HG03175 (cell line): ENCODE measurements around the gene RAD54L.

ENCODE experiments used
- ATAC-seq: cut with Tn5 transposase; IDR thresholded peaks from one replicate; pipeline ENCODE4 v1.9.1; 2021; ENCODE audit warnings: mild to moderate bottlenecking, moderate library complexity; ENCODE audit not compliant: unreplicated experiment

The RAD54L gene

DNA sequence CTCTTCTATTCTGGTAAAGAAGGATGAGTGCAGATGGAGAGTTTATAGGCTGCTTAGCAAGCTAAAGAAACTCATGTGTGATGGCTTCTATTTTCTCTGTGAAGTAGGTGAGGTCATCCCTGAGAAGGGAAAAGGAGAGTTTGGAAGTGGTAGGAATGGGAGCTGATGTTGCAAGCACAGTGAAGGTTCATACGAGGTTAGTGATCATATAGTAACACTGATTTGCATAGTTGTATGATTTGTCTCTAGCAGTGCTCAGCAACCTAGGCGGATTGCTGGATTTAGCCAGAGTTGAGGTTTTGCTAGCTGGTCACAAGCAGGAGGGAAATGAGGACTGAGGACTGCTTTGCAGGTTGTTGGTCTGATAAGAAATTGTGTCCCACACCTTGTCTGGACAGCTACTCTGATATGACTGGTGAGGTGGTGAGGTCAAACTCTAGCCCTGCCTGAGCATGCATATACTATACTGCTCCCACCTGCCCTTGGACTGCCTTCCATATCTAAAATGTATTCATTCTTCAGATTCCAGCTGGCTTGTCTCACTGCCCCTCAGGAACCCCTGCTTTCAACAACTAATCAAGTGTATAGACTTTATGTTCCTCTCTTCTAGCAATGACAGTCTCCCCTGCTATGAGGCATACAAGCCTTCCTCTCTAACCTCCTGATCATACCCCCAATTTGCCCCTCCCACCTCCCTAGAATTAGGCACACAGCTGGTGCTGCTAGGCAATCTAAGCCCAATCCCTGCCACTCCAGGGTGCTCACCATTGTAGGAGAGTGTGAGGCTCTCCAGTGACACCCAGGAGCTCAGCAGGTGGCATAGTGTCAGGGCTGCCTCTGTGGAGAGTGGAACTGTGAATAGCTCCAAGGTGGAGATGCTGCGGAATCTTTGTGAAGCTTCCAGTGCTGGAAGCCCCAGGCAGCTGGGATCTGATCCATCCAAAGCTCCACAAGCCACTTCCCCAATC is 37.3 kb downstream of the RAD54L start:
- no peak for ATAC-seq

DNA sequence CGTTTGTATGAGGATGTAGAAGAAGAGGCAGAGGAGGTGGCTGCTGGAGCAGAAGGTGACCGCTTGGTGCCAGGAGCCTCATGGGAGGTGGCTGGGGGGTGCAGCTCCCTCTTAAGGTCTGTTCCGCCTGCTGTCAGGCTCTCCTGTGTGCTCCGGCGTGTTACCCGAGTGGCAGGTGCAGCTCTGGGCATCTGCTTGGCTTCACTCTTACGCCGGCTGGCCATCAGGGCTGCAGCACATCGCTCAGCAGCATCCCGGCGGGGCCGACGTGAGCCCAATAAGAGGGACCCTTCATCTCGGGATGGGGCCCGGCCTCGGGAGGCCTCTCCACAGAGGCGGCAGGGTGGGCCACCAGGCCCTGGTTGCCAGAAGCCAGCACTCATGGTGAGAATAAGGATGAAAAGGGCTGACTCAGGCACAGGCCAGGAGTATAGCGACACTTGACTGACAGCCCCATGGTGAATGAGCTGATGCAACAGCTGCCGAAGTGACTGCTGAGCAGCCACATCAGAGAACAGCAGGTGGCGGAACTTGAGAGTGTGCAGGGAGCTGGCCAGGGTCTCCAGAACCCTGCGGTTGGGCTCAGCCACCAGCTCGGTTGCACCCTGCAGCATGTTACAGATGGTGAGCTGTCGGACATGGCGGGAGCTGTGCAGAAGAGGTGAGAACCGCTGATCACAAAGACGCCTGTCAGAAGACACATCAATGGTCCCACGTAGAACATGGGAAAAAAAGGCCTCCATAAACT is 38.3 kb downstream of the RAD54L start:
- no peak for ATAC-seq

DNA sequence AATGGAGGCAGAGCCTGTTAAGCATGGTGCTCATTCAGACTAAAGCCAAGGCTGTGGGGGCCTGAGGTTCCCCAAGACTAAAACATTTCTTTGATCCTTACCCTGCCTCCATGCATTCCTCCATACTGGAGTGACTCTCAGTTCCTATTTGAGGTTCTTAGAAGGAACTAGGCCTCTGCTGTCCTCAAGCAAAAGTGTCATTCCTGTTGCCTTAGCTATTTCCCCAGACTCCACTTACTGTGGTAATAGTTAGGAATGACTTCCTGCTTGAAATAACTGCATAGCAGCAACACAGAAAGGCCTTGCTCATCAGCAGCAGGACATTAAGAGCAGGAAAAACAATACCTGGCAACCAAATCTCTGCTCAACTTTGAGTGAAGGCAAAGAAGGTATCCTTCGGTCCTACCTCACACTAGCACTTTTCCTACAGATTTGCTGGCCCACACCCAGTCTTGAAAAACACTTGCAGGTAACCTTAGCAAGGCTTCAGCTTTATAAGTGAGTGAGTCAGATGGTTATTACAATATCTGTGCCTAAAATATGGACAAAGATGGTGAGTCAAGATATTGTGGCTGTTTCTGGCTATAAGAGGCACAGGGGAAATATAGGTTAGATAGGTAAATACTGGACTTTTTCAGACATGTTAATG is 41.0 kb downstream of the RAD54L start:
- ATAC-seq = no peak

DNA sequence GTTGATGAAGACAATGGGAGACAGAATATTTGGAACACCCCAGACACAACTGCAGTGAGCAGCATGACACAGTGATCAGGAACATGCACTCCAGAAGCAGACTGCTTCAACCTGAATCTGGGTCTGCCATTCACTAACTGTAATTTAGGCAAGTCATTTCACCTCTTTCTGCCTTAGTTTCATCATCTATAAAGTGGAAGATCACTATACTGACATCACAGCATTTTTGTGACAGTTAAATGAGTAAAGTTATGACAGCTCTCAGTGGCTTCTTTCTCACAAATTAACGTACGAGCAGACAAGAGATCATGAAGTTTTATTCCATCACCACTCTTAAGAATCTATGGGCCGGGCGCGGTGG is 41.6 kb downstream of the RAD54L start:
- no peak for ATAC-seq

DNA sequence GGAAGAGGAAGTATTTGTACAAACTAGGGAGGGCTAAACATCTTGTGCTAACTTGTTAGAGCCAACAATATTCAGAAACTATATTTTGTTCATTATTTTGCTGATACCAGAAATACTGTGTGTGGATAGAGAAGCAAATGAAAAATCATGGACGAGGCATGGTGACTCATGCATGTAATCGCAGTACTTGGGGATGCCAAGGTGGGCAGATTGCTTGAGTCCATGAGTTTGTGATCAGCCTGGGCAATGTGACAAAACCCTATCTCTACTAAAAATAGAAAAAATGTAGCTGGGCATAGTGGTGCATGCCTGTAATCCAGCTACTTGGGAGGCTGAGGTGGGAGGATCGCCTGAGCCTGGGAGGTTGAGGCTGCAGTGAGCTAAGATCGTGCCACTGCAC is 42.4 kb downstream of the RAD54L start:
- ATAC-seq = no peak

DNA sequence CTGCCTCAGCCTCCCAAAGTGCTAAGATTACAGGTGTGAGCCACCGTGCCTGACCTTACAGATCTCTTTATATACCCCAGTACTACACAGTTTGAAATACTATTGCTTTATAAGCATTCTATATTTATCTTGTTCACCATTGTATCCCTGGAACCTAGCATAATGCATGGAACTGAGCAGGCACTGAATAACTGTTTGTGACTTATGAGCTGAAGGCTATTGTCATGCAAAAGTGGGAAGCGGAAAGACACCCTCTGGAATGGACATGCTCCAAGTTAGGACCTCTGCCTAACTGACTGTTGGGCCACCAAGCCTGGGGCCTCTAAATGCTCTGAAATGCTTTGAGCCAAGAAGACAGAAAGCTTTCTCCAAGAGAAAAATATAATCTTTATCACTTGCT is 47.7 kb downstream of the RAD54L start:
- ATAC-seq = no peak

DNA sequence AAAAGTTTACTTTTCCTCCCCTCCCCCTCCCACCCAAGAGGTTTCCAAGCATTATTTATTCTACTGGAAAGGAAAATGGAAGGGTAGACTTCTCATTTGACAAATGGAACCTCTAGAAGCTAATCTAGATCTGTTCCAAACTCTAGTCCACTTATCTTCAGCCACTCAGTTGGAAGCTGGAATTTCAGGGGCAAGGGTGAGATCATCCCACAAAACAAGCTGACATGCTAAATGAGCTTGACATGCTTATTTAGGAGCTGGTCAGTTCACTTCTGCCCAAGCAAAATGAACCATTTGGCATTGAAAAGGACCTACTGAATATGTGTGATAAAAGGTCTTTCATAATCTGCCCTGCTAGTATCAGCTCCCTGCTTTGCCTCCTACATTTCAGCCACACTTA is 50.8 kb downstream of the RAD54L start:
- ATAC-seq = no peak

DNA sequence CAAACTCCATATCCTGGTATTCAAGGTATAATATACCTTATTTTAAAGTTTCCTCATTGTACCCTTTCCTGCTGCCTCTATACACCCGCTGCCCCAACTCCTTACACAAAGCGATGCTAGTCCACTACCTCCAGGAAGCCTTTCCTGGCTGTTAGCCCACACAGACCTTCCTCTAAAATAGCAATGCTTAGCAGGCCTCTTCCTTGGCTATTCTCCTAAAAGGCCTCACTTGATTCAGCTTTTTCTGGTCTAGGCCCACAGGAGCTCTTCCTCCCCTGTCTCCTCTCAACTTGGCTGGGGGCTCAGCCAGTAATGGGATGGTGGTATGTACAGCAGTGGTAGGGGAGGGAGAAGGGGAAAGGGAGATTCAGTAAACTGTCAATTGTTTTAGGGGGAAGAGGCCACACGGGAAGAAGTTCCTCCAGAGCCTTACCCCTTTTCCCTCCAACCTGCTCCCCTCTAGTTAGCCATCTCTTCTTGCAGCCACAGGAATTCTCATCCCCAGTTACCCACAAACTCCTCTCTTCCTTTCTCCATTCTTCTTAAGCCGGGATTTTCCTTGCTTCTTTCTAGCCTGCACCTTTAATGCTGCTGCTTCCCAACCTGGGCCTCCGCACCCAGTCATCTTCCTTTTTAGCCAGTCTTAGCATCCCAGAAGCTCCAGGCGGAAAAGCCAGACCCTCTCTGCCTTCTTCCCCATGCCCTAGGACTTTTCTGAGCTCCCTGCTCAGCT is 53.3 kb downstream of the RAD54L start:
- no peak for ATAC-seq

DNA sequence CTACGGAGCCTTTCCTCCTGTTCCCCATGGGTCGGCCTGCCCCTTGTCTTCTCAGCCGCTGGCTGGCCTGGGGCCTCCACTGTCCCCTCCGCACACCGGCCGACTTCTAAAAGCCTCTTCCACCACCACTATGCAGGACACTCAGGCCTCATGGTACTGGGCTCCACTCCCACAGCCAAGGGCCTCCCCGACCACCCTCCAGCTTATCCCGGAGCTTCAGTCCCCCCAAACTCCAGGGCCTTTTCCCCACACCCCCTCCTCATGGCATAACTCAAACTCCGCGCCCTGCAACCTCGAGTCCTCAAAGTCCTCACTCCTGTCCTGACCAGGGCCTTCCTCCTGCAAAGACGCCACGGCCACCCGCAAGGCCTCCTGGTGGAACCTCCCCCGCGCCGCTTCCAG is 53.8 kb downstream of the RAD54L start:
- no peak for ATAC-seq

DNA sequence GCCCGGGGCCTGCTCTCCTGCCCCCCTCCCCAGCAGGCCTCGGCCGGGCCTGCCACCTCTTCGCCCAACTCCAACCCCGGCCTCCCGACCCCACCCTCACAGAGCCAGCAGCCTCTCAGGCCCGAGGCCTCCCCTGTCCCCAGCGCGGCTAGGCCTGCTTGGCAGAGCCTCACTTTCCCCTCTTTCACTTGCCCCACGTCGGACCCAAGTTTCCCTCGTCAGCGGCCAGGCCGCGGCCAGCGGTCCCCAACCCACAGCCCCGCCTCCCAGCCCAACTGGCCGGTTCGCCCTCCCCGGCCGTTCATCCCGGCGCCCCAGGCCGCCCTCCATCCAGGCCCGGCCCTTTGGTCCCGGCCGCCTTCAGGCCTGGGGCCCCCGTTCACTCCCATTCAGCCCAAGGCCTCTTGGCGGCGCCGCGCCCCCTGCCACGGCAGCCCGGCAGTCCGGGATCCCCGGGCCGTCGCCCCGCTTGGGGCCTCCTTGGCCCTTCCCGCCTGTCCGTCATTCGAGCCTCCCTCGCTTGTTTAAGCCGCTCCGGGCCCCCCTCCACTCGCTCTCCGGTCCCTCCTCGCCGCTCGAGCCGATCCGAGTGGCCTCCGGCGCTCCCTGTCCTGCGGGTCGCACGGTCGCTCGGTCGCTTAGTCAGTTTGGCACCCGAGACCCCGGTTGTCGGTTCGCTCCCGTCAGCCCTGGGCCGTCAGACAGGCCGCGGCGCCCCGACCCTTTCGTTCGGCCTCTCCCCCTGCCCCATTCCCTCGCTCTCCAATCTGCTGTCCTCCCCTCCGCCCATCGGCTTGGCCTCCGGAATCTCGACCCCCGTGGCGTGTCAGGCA is 54.5 kb downstream of the RAD54L start:
- ATAC-seq = peak; percentile 27

DNA sequence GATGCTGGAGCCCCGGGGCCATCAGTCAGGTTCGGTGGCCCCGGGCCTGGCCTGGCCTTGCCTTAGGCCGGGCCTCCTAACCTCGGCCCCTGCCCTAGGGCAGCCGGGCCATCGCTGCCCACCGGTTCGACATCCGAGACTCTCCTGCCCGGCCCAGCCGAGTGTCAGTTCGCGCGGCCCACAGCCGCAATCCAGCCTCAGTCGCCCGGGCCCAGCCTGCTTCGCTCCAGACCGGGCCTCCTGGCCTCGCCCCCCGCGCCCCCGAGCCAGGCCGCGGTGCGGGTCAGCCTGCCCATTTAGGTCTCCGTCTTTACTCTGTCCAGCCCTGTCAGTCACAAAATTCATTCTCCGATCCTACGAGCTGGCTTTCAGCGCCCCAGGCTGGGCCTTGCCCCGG is 55.1 kb downstream of the RAD54L start:
- no peak for ATAC-seq

DNA sequence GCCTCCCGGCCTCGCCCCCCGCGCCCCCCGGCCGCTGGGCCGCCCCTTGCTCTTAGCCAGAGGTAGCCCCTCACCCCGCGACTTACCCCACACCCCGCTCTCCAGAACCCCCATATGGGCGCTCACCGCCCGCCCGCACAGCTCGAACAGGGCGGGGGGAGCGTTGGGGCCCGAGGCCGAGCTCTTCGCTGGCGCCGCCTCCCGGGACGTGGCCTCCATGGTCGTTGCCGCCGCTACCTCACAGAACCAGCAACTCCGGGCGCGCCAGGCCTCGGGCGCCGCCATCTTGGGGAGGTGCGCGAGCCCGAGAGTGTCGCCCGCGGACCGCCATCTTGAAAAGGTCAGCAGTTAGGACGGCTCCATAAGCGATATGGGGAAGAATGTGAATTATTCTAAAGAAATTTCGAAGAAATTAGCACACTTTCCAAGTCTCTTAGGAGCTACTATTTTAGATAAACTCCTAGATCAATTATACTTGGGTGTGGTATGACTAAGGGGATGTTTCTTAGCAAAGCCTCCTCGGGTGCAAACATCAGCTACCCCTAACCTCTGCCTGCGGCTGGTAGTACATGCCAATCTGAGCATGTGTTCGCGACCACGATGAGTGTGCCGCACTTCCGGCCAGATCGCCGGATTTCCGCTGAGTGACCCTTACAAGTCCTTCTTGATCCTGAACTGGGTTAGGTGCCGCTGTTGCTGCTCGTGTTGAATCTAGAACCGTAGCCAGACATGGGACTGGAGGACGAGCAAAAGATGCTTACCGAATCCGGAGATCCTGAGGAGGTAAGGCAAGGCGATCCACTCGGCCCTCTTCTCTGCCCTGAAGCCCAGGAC is 55.7 kb downstream of the RAD54L start, which contains the start of the genes LRRC41 and UQCRH:
Gene LRRC41 (minus strand): TSS at position 579 of the 834 bp plus-strand sequence. CDS start 294 bp downstream, at position 285.
Gene UQCRH (plus strand): TSS at position 661 of the 834 bp plus-strand sequence. CDS start 69 bp downstream, at position 730.
- peak; percentile 82 for ATAC-seq

DNA sequence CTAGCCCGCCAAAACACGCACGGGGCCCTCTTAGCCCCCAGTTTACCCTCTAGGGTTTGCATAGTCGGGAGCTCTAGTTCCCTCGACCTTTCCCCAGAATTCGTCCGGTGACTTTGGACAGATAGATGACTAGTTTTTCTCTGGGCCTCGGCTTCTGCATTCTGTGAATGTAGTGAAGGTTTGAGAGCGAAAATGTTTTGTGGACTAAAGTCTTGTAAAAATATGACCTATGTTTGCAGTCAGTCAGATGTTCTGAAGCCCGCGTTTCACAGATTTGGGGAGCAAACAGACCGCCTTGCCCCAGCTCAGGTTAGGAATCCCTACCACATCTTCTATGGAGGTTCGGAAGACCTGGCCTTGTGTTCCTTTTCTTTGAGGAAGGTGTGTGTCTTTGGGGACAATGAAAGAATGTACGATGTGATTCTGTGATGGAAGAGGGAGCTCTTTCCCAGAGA is 56.3 kb downstream of the RAD54L start:
- ATAC-seq = no peak

DNA sequence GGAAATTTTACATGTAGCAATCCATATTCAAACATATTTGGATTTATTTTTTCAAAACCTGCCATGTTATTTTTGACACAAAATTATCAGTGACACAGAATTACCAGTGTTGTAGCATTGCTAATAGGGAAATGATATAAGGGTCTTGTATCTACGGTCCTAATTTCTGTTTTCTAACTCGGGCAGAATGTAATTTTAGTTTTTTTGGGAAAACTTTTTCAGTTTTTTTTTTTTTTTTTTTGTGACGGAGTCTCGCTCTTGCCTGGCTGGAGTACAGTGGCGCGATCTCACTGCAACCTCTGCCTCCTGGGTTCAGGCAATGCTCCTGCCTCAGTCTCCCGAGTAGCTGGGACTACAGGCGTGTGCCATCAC is 58.6 kb downstream of the RAD54L start:
- ATAC-seq = no peak

DNA sequence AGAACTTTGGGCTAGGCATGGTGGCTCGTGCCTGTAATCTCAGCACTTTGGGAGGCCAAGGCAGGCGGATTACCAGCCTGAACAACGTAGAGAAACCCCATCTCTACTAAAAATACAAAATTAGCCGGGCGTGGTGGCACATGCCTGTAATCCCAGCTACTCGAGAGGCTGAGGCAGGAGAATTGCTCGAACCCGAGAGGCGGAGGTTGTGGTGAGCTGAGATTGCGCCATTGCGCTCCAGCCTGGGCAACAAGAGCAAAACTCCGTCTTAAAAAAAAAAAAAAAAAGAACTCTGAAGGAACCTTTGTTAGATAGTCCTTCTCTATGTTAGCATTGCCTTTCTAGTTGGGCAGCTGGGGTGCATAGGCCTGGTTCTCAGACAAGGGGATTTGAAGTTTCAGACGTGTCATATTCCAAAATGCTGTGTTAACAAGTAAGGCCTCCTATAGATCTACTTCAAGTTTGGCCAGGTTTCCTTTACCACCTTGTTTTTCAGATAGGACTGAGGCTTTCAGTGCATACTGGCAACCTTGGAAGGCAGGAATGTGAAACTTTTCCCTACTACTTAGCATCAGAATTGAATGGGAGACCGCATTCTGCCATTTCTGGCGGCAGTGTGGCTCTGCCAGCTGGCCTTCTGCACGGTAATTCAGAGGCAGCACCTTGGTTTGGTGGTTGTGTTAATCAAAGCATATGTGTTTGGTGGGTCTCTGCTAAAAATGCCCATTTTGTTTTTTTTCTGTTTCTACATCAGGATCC is 62.0 kb downstream of the RAD54L start:
- ATAC-seq = no peak

DNA sequence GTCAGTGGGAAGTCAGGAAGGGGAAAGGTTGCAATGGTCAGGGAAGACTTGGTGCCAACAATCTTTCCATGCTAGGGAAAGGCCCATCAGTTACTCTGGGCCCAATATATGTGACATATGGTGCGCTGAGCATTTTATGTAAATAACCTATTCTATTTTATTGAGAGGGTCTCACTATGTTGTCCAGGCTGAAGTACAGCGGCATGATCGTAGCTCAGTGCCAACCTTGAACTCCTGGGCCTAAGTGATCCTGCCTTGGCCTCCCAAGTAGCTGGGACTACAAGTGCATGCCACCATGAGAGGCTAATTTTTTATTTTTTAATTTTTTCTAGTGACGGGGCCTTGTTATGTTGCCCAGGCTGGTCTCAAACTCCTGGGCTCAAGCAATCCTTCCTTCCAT is 62.8 kb downstream of the RAD54L start:
- no peak for ATAC-seq

DNA sequence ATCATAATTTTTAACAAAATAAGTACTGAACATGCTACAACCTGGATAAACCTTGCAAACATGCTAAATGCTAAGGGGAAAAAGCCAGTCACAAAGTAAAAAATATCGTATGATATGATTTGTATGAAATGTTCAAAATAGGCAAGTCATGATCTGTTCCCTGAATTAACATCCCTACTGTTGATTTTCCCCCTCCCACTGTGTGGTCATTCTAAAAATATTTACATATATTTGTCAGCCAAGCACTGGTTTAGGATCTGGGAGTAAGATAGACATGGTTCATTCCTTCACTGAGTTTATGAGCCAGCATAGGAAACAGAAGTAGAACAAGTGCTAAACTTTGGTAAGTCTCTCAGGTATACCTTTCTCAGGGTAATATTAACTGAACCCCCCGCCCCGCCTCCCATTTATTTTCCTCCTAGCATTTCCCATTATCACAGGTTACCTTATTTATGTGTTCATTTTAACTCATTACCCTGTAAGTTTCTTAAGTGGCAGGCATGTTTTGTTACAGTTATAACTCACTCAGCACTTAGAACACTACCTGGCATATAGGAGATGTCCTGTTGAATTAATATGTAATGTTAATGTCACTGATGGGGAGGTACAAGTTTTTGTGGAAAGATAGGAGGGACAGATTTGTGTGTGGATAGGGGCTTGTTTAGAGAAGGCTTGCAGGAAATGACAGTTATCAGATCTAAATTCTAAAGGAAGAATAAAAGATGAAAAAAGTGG is 68.3 kb downstream of the RAD54L start:
- ATAC-seq = no peak
